BLaER1 treated with 17β-estradiol and CSF1 and Interleukin-3, amounts not matched to agents 10 nM and 100 nM (cell line): ENCODE results near the gene TMEM115.

Experiments
- H3K27ac ChIP-seq, 11 experiments: shearing (Covaris generic); formaldehyde crosslinking; 2 replicates each; pipeline ENCODE4 v1.8.1; 2022
- H3K27me3 ChIP-seq, 11 experiments: shearing (Covaris generic); formaldehyde crosslinking; 2 replicates each; pipeline ENCODE4 v1.8.1; 2022
- H3K36me3 ChIP-seq, 11 experiments: shearing (Covaris generic); formaldehyde crosslinking; 2 replicates each; pipeline ENCODE4 v1.8.1; 2022
- H3K4me1 ChIP-seq, 10 experiments: shearing (Covaris generic); formaldehyde crosslinking; 2 replicates each; pipeline ENCODE4 v1.8.1; 2022
- H3K4me2 ChIP-seq, 11 experiments: shearing (Covaris generic); formaldehyde crosslinking; 2 replicates each; pipeline ENCODE4 v1.8.1; 2022
- H3K4me3 ChIP-seq, 10 experiments: shearing (Covaris generic); formaldehyde crosslinking; 2 replicates each; pipeline ENCODE4 v1.8.1; 2022
- H3K9ac ChIP-seq, 11 experiments: shearing (Covaris generic); formaldehyde crosslinking; 2 replicates each; pipeline ENCODE4 v1.8.1; 2022
- H3K9me3 ChIP-seq, 11 experiments: shearing (Covaris generic); formaldehyde crosslinking; replicated peaks in 1 of 11; 2 replicates each; pipeline ENCODE4 v1.8.1; 2022
- H4K20me1 ChIP-seq, 11 experiments: shearing (Covaris generic); formaldehyde crosslinking; 2 replicates each; pipeline ENCODE4 v1.8.1; 2022
- Cebpa-rat ChIP-seq, 11 experiments: shearing (Covaris generic); IDR thresholded peaks; 2 replicates each; pipeline ENCODE4 v1.8.1; 2022

Gene TMEM115

DNA sequence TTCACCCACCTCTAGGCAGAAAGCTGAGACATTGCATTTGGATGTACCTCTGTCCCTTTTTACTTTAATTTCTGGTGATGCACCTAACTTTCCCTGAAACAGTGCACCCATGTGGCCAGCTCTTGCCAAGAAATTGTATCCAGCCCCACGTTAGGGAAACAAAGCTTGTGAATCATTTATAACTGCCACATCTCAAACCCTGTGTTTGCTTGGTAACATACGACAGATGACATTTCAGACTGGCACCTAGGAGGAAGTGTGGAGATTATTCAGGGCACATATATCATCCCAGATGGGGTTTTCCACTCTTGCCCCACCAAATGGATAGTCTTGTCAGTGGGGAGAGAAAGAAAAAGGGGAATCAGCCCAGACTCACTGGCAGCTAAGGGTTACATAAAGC, 6.5 kb downstream of the TMEM115 start:
- H3K36me3 ChIP-seq = peaks cover 42 to 81% (median 72%) of the 10 kb centered on the region in 11 experiments
- peak overlapping the region in 8 of 11 experiments; percentile 30 to 87 (median 45); a peak in 12 of 22 replicates for H3K27ac ChIP-seq
- peaks cover 55 to 81% (median 67%) of the 10 kb centered on the region in 11 experiments for H4K20me1 ChIP-seq
- TF ChIP-seq Cebpa-rat (IDR thresholded peaks at IDR 0.05) = no peak
- peaks cover 53 to 95% (median 78%) of the 10 kb centered on the region in 10 experiments for H3K4me1 ChIP-seq
- H3K27me3 ChIP-seq = no peaks in the 10 kb centered on the region
- H3K9me3 ChIP-seq = no peaks in the 10 kb centered on the region
- peak overlapping the region in 5 of 11 experiments; percentile 97 to 99 (median 99); a peak in 9 of 22 replicates for H3K4me2 ChIP-seq
- H3K4me3 ChIP-seq = no peak overlapping the region; a peak in 1 of 20 replicates
- H3K9ac ChIP-seq = peak overlapping the region in 9 of 11 experiments; percentile 18 to 53 (median 45); a peak in 9 of 22 replicates

DNA sequence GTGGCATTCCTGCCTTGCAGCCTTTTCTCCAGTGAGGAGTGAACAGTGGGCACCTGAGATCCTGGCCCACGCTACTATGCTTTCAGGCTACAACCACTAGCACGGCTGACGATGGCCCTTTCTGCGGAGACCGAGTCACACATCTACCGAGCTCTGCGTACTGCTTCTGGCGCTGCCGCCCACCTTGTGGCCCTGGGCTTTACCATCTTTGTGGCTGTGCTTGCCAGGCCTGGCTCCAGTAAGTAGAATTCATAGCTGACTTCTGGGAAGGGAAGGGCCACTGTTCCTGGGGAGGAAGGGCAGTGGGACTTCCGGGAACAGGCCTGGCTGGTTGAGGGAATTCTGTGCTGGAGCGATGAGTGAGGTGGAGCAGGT, 8.0 kb downstream of the TMEM115 start:
- Histone ChIP-seq H3K27me3 (peaks cover 0 to 2% (median 0%) of the 10 kb centered on the region in 11 experiments; a peak in 4 of 22 replicates), H3K9me3 (no peaks in the 10 kb centered on the region), H3K4me3 (peak overlapping the region; percentile 60 to 82 (median 72)), H3K4me2 (peak overlapping the region; percentile 95 to 99 (median 98)), H3K9ac (peak overlapping the region; percentile 82 to 91 (median 86); a peak in 21 of 22 replicates), H3K36me3 (peaks cover 34 to 71% (median 63%) of the 10 kb centered on the region in 11 experiments), H3K27ac (peak overlapping the region in 10 of 11 experiments; percentile 81 to 93 (median 90); a peak in 17 of 22 replicates), H3K4me1 (peaks cover 38 to 94% (median 74%) of the 10 kb centered on the region in 10 experiments), H4K20me1 (peaks cover 40 to 66% (median 53%) of the 10 kb centered on the region in 11 experiments)
- no peak for TF ChIP-seq Cebpa-rat (IDR thresholded peaks at IDR 0.05)

DNA sequence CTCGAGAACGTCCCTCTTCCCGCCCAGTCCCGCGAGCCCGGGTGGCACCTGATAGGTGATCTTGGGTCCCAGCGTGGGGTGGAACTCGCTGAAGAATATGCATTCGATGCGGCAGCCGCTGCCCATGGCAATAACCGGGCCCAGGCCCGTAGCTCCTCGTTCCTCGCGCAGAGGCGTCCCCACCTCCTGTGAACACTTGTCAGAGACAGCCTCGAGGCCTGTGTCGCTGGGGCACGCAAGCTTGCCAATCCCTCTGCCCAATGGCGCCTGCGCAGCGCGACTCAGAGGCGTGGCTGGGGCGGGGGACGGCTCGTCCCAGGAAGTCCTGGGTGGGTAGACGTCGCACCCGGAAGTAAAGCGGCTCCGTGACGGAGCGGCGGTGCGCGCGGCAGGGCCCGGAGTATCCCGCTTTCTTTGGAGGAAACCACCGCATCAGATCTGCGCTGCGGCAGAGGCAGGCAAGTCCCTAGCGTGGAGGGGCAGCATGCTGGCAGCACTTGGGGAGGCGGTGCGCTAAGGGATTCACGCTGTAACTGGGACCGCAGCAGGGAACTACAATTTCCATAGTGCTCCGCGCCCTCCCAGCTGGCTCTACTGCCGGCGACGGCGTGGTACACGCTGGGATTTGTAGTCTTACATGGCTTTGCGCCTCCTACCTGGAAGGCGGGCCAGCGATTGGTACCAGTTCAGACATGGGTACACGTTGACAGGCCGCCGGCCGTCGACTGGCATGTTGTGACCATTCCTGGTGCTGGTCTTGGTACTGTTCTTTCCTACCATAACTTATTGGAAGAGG, 8.6 kb downstream of the TMEM115 start, which contains the start of the genes CYB561D2 and NPRL2:
Gene CYB561D2 (plus strand): TSS at position 336 of the 796 bp plus-strand sequence. CDS start 572 bp downstream, outside the sequence.
Gene NPRL2 (minus strand): TSS at position 249 of the 796 bp plus-strand sequence. CDS start 123 bp downstream, at position 126.
- H3K4me2 ChIP-seq = peak within 1 kb of the TSS; percentile 95 to 99 (median 98)
- peak within 1 kb of the TSS; percentile 60 to 82 (median 72) for H3K4me3 ChIP-seq
- H3K27ac ChIP-seq = peak within 1 kb of the TSS; percentile 81 to 93 (median 89)
- TF ChIP-seq Cebpa-rat (IDR thresholded peaks at IDR 0.05) = no peak
- peaks cover 35 to 61% (median 47%) of the 10 kb centered on the region in 11 experiments; a peak in 21 of 22 replicates for H4K20me1 ChIP-seq
- H3K36me3 ChIP-seq = peaks cover 29 to 65% (median 57%) of the 10 kb centered on the region in 11 experiments
- peak within 1 kb of the TSS; percentile 82 to 91 (median 86) for H3K9ac ChIP-seq
- H3K4me1 ChIP-seq = peaks cover 38 to 94% (median 74%) of the 10 kb centered on the region in 10 experiments
- peaks cover 0 to 8% (median 3%) of the 10 kb centered on the region in 11 experiments; a peak in 8 of 22 replicates for H3K27me3 ChIP-seq
- H3K9me3 ChIP-seq = no peaks in the 10 kb centered on the region

DNA sequence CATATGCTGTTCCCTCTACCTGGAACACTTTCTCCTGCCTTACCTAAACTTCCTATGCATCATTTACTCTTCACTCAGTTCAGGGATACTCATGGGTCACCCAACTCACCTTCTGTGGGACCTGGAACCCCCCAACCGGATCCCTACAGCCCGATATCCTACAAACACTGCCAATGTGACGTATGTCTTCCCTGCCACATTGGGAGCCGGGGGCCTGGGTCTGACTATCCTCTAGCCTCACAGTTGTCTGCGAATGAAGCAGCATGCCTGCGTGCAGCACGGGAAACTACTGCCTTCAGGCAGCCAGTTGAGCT, 9.2 kb downstream of the TMEM115 start:
- H3K27ac ChIP-seq = peak overlapping the region in 10 of 11 experiments; percentile 81 to 93 (median 90); a peak in 21 of 22 replicates
- H3K4me2 ChIP-seq = peak overlapping the region; percentile 95 to 99 (median 98)
- H3K9ac ChIP-seq = peak overlapping the region; percentile 82 to 91 (median 86)
- no peak for TF ChIP-seq Cebpa-rat (IDR thresholded peaks at IDR 0.05)
- H3K27me3 ChIP-seq = peaks cover 0 to 14% (median 9%) of the 10 kb centered on the region in 11 experiments; a peak in 11 of 22 replicates
- H3K9me3 ChIP-seq = no peaks in the 10 kb centered on the region
- H3K4me3 ChIP-seq = peak overlapping the region; percentile 60 to 82 (median 72)
- H4K20me1 ChIP-seq = peaks cover 29 to 55% (median 42%) of the 10 kb centered on the region in 11 experiments; a peak in 21 of 22 replicates
- H3K4me1 ChIP-seq = peaks cover 41 to 94% (median 74%) of the 10 kb centered on the region in 10 experiments
- H3K36me3 ChIP-seq = peaks cover 23 to 60% (median 51%) of the 10 kb centered on the region in 11 experiments

DNA sequence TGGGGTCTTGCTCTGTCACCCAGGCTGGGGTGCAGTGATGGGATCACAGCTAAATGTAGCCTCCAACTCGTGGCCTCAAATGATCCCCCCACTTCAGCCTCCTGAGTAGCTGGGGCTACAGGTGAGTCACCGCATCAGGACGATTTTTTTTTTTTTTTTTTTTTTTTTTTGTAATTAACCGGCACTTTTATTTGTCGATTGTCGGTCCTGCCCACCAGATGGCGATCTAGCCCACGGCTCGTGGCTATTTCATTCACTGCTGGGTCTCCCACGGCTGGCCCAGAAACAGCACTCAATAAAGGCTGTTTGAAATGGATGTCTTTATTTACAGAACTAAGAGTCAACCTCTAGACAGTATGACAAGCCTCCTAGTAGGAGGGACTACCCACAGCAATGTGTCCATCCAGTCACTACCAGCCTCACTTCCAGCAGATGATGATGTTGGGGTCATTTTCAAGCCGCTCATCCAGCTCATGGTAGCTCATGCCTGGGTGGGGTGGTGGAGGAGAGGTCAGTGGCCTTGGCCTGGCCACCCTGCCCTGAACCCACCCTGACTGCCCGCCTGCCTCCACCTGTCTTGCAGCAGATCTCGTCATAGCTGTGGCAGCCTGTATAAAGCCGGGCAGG, 12.0 kb downstream of the TMEM115 start:
- no peak overlapping the region for H3K4me3 ChIP-seq
- no peak for TF ChIP-seq Cebpa-rat (IDR thresholded peaks at IDR 0.05)
- H3K9me3 ChIP-seq = no peaks in the 10 kb centered on the region
- H3K27me3 ChIP-seq = peaks cover 0 to 19% (median 11%) of the 10 kb centered on the region in 11 experiments; a peak in 11 of 22 replicates
- H3K36me3 ChIP-seq = peaks cover 0 to 31% (median 25%) of the 10 kb centered on the region in 11 experiments; a peak in 21 of 22 replicates
- peaks cover 4 to 26% (median 13%) of the 10 kb centered on the region in 11 experiments; a peak in 20 of 22 replicates for H4K20me1 ChIP-seq
- peak overlapping the region in 5 of 11 experiments; percentile 15 to 89 (median 18); a peak in 3 of 22 replicates for H3K9ac ChIP-seq
- peak overlapping the region in 1 of 11 experiments; percentile 11; a peak in 1 of 22 replicates for H3K27ac ChIP-seq
- H3K4me1 ChIP-seq = peaks cover 54 to 94% (median 74%) of the 10 kb centered on the region in 10 experiments
- peak overlapping the region in 4 of 11 experiments; percentile 7 to 29 (median 20); a peak in 4 of 22 replicates for H3K4me2 ChIP-seq

DNA sequence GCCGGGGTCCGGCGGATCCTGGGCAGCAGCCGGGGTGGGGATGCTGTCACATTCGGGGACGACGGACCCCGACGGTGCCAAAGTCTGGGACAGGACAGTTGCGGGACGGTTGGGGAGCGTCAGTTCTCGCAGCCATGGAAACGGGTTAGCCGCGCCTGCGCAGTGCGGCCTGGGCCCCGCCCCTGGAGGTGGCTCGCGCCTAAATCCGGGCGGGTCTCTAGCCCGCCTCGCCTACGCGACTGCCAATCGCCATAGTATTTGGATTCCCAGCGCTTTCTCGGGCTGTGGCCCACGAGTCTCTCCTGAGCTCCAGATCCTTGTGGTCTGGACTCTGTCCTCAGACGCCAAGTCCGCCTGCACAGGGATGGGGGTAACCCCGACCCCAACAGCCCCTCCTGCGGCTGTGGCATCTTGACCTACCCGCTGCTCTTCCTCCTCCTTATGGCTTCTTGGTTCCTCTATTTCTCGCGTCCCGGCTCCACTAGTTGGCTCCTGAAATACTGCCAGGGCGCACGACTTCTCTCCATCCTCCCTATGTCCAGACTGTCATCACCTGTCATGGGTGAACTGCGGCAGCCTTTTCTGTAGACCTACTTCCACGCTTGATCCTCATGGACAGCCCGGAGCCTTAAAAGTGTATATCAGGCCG, 13.6 kb downstream of the TMEM115 start, which contains the start of gene ZMYND10:
Gene ZMYND10 (minus strand): TSS at position 147 of the 649 bp plus-strand sequence. CDS start 153 bp downstream, outside the sequence.
- Histone ChIP-seq H3K4me2 (peak within 1 kb of the TSS; percentile 86 to 97 (median 93)), H3K4me1 (peaks cover 55 to 94% (median 76%) of the 10 kb centered on the region in 10 experiments), H4K20me1 (peaks cover 0 to 13% (median 0%) of the 10 kb centered on the region in 11 experiments; a peak in 5 of 22 replicates), H3K9ac (peak within 1 kb of the TSS; percentile 36 to 67 (median 62); a peak in 20 of 22 replicates), H3K9me3 (no peaks in the 10 kb centered on the region), H3K4me3 (peak within 1 kb of the TSS; percentile 31 to 62 (median 48); a peak in 19 of 20 replicates), H3K36me3 (peaks cover 0 to 22% (median 18%) of the 10 kb centered on the region in 11 experiments; a peak in 19 of 22 replicates), H3K27me3 (peaks cover 0 to 31% (median 14%) of the 10 kb centered on the region in 11 experiments; a peak in 12 of 22 replicates), H3K27ac (peak within 1 kb of the TSS in 6 of 11 experiments; percentile 4 to 64 (median 50); a peak in 10 of 22 replicates)
- no peak for TF ChIP-seq Cebpa-rat (IDR thresholded peaks at IDR 0.05)

DNA sequence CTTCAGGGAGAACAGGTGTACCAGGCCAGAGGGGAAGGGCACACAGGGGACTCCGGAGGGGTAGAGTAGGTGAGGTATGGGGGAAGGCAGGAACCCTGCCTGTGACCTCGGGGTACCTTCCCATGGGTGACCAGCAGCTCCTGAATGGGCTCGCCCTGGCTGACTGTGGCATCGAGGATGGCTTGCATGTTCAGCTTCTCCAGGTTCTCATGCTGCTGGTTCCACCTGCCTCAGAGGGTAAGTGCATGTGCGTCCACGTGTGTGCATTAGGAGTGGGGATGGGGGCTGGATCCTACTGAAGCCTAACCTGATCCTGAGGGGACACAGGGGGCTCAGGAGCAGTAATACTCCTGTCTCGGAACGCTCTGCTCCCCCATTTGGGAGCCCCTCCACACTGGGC, 14.3 kb downstream of the TMEM115 start:
- Histone ChIP-seq H3K27ac (peak overlapping the region in 1 of 11 experiments; percentile 50; a peak in 1 of 22 replicates), H3K36me3 (peaks cover 0 to 22% (median 18%) of the 10 kb centered on the region in 11 experiments; a peak in 19 of 22 replicates), H3K27me3 (peaks cover 0 to 38% (median 21%) of the 10 kb centered on the region in 11 experiments; a peak in 15 of 22 replicates), H4K20me1 (peaks cover 0 to 13% (median 0%) of the 10 kb centered on the region in 11 experiments; a peak in 5 of 22 replicates), H3K4me2 (peak overlapping the region; percentile 86 to 97 (median 93)), H3K4me3 (peak overlapping the region in 9 of 10 experiments; percentile 31 to 62 (median 49); a peak in 13 of 20 replicates), H3K9ac (peak overlapping the region; percentile 36 to 67 (median 62); a peak in 15 of 22 replicates), H3K4me1 (peaks cover 57 to 93% (median 75%) of the 10 kb centered on the region in 10 experiments), H3K9me3 (no peaks in the 10 kb centered on the region)
- TF ChIP-seq Cebpa-rat (IDR thresholded peaks at IDR 0.05) = no peak
